Endothelial cell of umbilical vein (primary cell): ENCODE results near the gene ZNF213.

Experiments
- MAX ChIP-seq: IDR thresholded peaks from 2 replicates; pipeline ENCODE4 v1.6.1; 2011; ENCODE audit not compliant: insufficient read depth, insufficient read length
- MYC ChIP-seq: IDR thresholded peaks from one replicate; pipeline ENCODE4 v1.6.1; 2011; ENCODE audit warnings: mild to moderate bottlenecking, low read depth, low read length
- POLR2A ChIP-seq: IDR thresholded peaks from 2 replicates; pipeline ENCODE4 v1.6.1; 2012; ENCODE audit warnings: low read depth, mild to moderate bottlenecking, control low read depth, low read length
- POLR2AphosphoS5 ChIP-seq: IDR thresholded peaks from 2 replicates; pipeline ENCODE4 v1.6.1; 2012; ENCODE audit warnings: low read depth, mild to moderate bottlenecking, control low read depth, low read length, moderate library complexity; ENCODE audit not compliant: insufficient read depth
- TF ChIP-seq, protein P1 (sequence below), 2 donors: IDR thresholded peaks; 1 replicate in 1 of 2; 2 replicates in 1 of 2; pipeline ENCODE4 v1.5.1; 2011; ENCODE audit warnings: low read length in 2 of 2, mild to moderate bottlenecking in 2 of 2, moderate library complexity in 2 of 2, control low read depth in 1 of 2, inconsistent platforms in 1 of 2, low read depth in 1 of 2; ENCODE audit not compliant: insufficient read depth in 1 of 2; ENCODE audit errors: extremely low read depth in 1 of 2

GRCh38 chr16:3152991-3153368 lies 18.2 kb downstream of the ZNF213 start:
- no peak for TF ChIP-seq POLR2A
- no peak for TF ChIP-seq POLR2AphosphoS5
- TF ChIP-seq, protein P1, sequence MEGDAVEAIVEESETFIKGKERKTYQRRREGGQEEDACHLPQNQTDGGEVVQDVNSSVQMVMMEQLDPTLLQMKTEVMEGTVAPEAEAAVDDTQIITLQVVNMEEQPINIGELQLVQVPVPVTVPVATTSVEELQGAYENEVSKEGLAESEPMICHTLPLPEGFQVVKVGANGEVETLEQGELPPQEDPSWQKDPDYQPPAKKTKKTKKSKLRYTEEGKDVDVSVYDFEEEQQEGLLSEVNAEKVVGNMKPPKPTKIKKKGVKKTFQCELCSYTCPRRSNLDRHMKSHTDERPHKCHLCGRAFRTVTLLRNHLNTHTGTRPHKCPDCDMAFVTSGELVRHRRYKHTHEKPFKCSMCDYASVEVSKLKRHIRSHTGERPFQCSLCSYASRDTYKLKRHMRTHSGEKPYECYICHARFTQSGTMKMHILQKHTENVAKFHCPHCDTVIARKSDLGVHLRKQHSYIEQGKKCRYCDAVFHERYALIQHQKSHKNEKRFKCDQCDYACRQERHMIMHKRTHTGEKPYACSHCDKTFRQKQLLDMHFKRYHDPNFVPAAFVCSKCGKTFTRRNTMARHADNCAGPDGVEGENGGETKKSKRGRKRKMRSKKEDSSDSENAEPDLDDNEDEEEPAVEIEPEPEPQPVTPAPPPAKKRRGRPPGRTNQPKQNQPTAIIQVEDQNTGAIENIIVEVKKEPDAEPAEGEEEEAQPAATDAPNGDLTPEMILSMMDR (IDR thresholded peaks at IDR 0.05; ENCODE audit: extremely low read depth in 1 of 2, insufficient read depth in 1 of 2, low read depth in 1 of 2, low read length in 2 of 2), result no peak
- no peak for TF ChIP-seq MYC
- TF ChIP-seq MAX, result no peak
